PC-9 (cell line): ENCODE results near the gene LRRC4C. TPM values are rescaled to one million over a fixed set of nuclear protein-coding genes. Genes with fewer than 3 reads are reported as not detected.

Experiments
- BruUV-seq: library from RNA; stranded (reverse); fragments of 400-500 nt; replicated peaks from 2 replicates; lab custom pipeline; 2021; lab: Mats Ljungman, UMichigan
- CTCF ChIA-PET: fragments of 300-600 bp; sonication (Branson Sonifier 250); formaldehyde crosslinking; loops from one replicate; lab custom pipeline; 2022; ENCODE audit warnings: antibody characterized with exemption; lab: Charles Lee
- POLR2A ChIA-PET: fragments of 300-600 bp; sonication (Branson Sonifier 250); formaldehyde crosslinking; loops from one replicate; lab custom pipeline; 2022; ENCODE audit warnings: antibody characterized with exemption; ENCODE audit not compliant: unreplicated experiment; lab: Charles Lee
- DNase-seq, 2 experiments: peaks; one replicate each; pipeline versions ENCODE4 v3.0.0 to v3.0.0-alpha.2; 2015 to 2022; ENCODE audit warnings: mixed read lengths in 1 of 2
- H2AFZ ChIP-seq: fragments of 200-600 bp; sonication (generic); 2 replicates; pipeline ENCODE4 v1.8.1; 2017; ENCODE audit warnings: antibody characterized with exemption
- H3F3A ChIP-seq: fragments of 200-600 bp; sonication (generic); 2 replicates; pipeline ENCODE4 v1.8.1; 2017; ENCODE audit warnings: antibody characterized with exemption, mild to moderate bottlenecking, low read depth; ENCODE audit not compliant: insufficient read depth
- H3K27ac ChIP-seq: fragments of 200-600 bp; sonication (generic); 2 replicates; pipeline ENCODE4 v1.6.1; 2016; ENCODE audit warnings: mixed run types
- H3K27me3 ChIP-seq: fragments of 200-600 bp; sonication (generic); 2 replicates; pipeline ENCODE4 v1.6.1; 2016; ENCODE audit warnings: low read depth, mixed run types; ENCODE audit not compliant: insufficient read depth
- H3K36me3 ChIP-seq: fragments of 200-600 bp; sonication (generic); 2 replicates; pipeline ENCODE4 v1.6.1; 2016; ENCODE audit warnings: low read depth, mixed run types
- H3K4me1 ChIP-seq: fragments of 200-600 bp; sonication (generic); replicated peaks from 2 replicates; pipeline ENCODE4 v1.6.1; 2016; ENCODE audit warnings: mixed run types; ENCODE audit not compliant: insufficient read depth
- H3K4me2 ChIP-seq: fragments of 200-600 bp; sonication (generic); 2 replicates; pipeline ENCODE4 v1.6.1; 2017; ENCODE audit warnings: mixed run types
- H3K4me3 ChIP-seq: fragments of 200-600 bp; sonication (generic); 2 replicates; pipeline ENCODE4 v1.6.1; 2016; ENCODE audit warnings: mixed run types
- H3K79me2 ChIP-seq: fragments of 200-600 bp; sonication (generic); 2 replicates; pipeline ENCODE4 v1.6.1; 2017; ENCODE audit warnings: low read depth, mixed run types
- H3K9me2 ChIP-seq: fragments of 200-600 bp; sonication (generic); 2 replicates; pipeline ENCODE4 v1.8.1; 2017; ENCODE audit warnings: mild to moderate bottlenecking; ENCODE audit not compliant: insufficient read depth
- H3K9me3 ChIP-seq: fragments of 200-600 bp; sonication (generic); 2 replicates; pipeline ENCODE4 v1.8.1; 2016; ENCODE audit warnings: low read depth; ENCODE audit not compliant: insufficient read depth
- H4K20me1 ChIP-seq: fragments of 200-600 bp; sonication (generic); 2 replicates; pipeline ENCODE4 v1.8.1; 2017; ENCODE audit not compliant: insufficient read depth
- CTCF ChIP-seq: fragments of 200-600 bp; sonication (generic); conservative IDR thresholded peaks from 2 replicates; pipeline ENCODE4 v1.6.1; 2017; ENCODE audit warnings: mixed run types, antibody characterized with exemption, mild to moderate bottlenecking, moderate library complexity
- EZH2 ChIP-seq: fragments of 200-600 bp; sonication (generic); IDR thresholded peaks from 2 replicates; pipeline ENCODE4 v1.8.0; 2017; ENCODE audit warnings: antibody characterized with exemption, low read depth
- intact Hi-C: fragments of 100-400 bp; cut with micrococcal nuclease; formaldehyde crosslinking; loops from one replicate; pipeline ENCODE4 v1.10.0; 2022; ENCODE audit not compliant: unreplicated experiment
- total RNA-seq: library from RNA; stranded (reverse); gene quantifications from 2 replicates; pipeline ENCODE4 v1.2.3, GENCODE V29; 2021

Gene LRRC4C
- total RNA-seq, 1 experiment from 2014 or later, result not detected

- intact Hi-C loops, result no loop called here
- POLR2A ChIA-PET, result no interaction called here
- Histone ChIP-seq H2AFZ (no peak overlapping the region), H3K4me2 (no peak overlapping the region), H3K4me3 (no peak overlapping the region), H3K27ac (no peak overlapping the region), H3K36me3 (no peaks in the 10 kb centered on the region), H3K9me2 (no peaks in the 10 kb centered on the region), H3K79me2 (no peaks in the 10 kb centered on the region), H3K27me3 (peaks cover 4% of the 10 kb centered on the region; the same call in 1 of the 2 replicates), H3K9me3 (no peaks in the 10 kb centered on the region), H3K4me1 (no peaks in the 10 kb centered on the region), H4K20me1 (no peaks in the 10 kb centered on the region), H3F3A (no peaks in the 10 kb centered on the region)
- TF ChIP-seq EZH2 (no peak), CTCF (no peak)
- no TSS peak for BruUV-seq
- DNase-seq, result no peak
- CTCF ChIA-PET, result no interaction called here
Observed at GRCh38 chr11:41449483-41450050, 9.9 kb downstream of the LRRC4C start.

- H3K4me2 ChIP-seq, result no peak overlapping the region
- intact Hi-C loops, result no loop called here
- H3K4me1 ChIP-seq, result no peaks in the 10 kb centered on the region
- no peak for DNase-seq
- no peak overlapping the region for H3K4me3 ChIP-seq
- H2AFZ ChIP-seq, result no peak overlapping the region
- BruUV-seq, result no TSS peak
- CTCF ChIA-PET, result no interaction called here
- no peak for TF ChIP-seq CTCF
- TF ChIP-seq EZH2, result no peak
- no peak overlapping the region for H3K27ac ChIP-seq
- no peaks in the 10 kb centered on the region for H3K36me3 ChIP-seq
- H3K9me2 ChIP-seq, result no peaks in the 10 kb centered on the region
- POLR2A ChIA-PET, result no interaction called here
- H4K20me1 ChIP-seq, result no peaks in the 10 kb centered on the region
- H3K79me2 ChIP-seq, result no peaks in the 10 kb centered on the region
- no peaks in the 10 kb centered on the region for H3F3A ChIP-seq
- H3K9me3 ChIP-seq, result no peaks in the 10 kb centered on the region
- H3K27me3 ChIP-seq, result peaks cover 4% of the 10 kb centered on the region; the same call in 1 of the 2 replicates
Observed at GRCh38 chr11:41446566-41446965, 12.9 kb downstream of the LRRC4C start.

GRCh38 chr11:41446107-41446506, 13.3 kb downstream of the LRRC4C start:
- H3K4me2 ChIP-seq, result no peak overlapping the region
- intact Hi-C loops, result no loop called here
- H3K36me3 ChIP-seq, result no peaks in the 10 kb centered on the region
- no peaks in the 10 kb centered on the region for H3K4me1 ChIP-seq
- TF ChIP-seq CTCF, result no peak
- TF ChIP-seq EZH2, result no peak
- no peaks in the 10 kb centered on the region for H3K9me2 ChIP-seq
- peaks cover 4% of the 10 kb centered on the region; the same call in 1 of the 2 replicates for H3K27me3 ChIP-seq
- no peaks in the 10 kb centered on the region for H3K79me2 ChIP-seq
- no TSS peak for BruUV-seq
- DNase-seq, result no peak
- ChIA-PET POLR2A (no interaction called here), CTCF (no interaction called here)
- no peak overlapping the region for H3K27ac ChIP-seq
- no peaks in the 10 kb centered on the region for H3F3A ChIP-seq
- no peaks in the 10 kb centered on the region for H4K20me1 ChIP-seq
- H2AFZ ChIP-seq, result no peak overlapping the region
- H3K4me3 ChIP-seq, result no peak overlapping the region
- no peaks in the 10 kb centered on the region for H3K9me3 ChIP-seq
